ENCODE measurements around the gene LMF1. TPM values are rescaled to one million over a fixed set of nuclear protein-coding genes. Genes with fewer than 3 reads are reported as not detected.
"Not testable (repeated sequence)": the region's sequence is repeated elsewhere in the genome, so short reads cannot be mapped to it uniquely, and the experiment has no call there.

LMF1 gene
- total RNA-seq, 2 experiments from 2014 or later, result 21.3 to 22.6 TPM

GRCh38 chr16:870856-871561 is 99.8 kb downstream of the LMF1 start:
- Mint-ChIP-seq H3K27me3 (no peaks in the 10 kb centered on the region), H3K27ac (no peak overlapping the region), H3K4me1 (no peaks in the 10 kb centered on the region), H3K4me3 (no peak overlapping the region), H3K9me3 (no peaks in the 10 kb centered on the region), H3K36me3 (ENCODE audit: low read depth) (no peaks in the 10 kb centered on the region)
- POLR2A ChIA-PET, result no interaction called here
- no peak for DNase-seq
- CTCF ChIA-PET, result no interaction called here

DNA sequence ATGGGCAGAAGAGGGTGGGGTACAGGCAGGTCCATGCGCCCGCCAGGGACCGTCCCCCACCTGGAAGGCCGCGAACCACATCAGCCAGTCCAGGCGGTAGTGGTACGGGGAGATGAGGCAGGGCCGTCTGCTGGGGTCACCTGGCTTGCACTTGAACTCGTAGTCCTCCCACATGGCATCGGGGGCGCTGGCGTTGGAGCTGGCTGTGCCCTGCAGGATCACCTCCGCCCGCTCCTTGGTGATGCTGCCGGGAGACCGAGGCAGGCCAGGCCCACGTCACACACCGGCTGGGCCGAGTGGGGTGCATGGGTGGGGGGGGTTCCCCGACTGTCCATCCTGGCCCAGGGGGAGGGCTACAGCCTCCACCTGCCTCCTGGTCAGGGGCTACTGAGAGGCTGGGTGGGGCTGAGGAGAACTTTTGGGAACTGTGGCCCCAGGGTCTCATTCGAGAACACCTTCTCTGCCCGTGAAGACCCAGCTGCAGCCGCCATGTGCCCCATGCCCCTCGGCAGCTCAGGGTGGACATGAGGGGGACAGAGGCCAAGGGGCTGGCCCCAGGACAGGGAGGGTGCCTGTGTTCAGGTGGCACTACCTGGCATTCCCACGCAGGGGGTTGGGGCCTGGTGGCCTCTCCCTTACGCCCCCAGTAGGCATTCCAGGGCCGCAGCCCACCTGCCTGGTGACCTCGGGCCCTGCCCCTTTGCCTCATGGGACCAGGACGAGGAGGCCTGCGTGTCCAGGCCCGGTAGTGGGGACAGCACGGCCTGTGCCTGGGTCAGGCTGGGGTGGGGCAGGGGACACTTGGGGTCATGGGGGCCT is 100.8 kb downstream of the LMF1 start:
- Mint-ChIP-seq H3K9me3 (no peaks in the 10 kb centered on the region), H3K27me3 (no peaks in the 10 kb centered on the region), H3K36me3 (ENCODE audit: low read depth) (no peaks in the 10 kb centered on the region), H3K4me1 (no peaks in the 10 kb centered on the region), H3K27ac (no peak overlapping the region), H3K4me3 (no peak overlapping the region)
- ChIA-PET POLR2A (no interaction called here), CTCF (no interaction called here)
- DNase-seq, result no peak

GRCh38 chr16:868846-869822 is 101.7 kb downstream of the LMF1 start:
- ChIA-PET POLR2A (no interaction called here), CTCF (no interaction called here)
- DNase-seq, result no peak
- Mint-ChIP-seq H3K36me3 (ENCODE audit: low read depth) (no peaks in the 10 kb centered on the region), H3K27me3 (no peaks in the 10 kb centered on the region), H3K4me1 (no peaks in the 10 kb centered on the region), H3K27ac (no peak overlapping the region), H3K9me3 (no peaks in the 10 kb centered on the region), H3K4me3 (no peak overlapping the region)

DNA sequence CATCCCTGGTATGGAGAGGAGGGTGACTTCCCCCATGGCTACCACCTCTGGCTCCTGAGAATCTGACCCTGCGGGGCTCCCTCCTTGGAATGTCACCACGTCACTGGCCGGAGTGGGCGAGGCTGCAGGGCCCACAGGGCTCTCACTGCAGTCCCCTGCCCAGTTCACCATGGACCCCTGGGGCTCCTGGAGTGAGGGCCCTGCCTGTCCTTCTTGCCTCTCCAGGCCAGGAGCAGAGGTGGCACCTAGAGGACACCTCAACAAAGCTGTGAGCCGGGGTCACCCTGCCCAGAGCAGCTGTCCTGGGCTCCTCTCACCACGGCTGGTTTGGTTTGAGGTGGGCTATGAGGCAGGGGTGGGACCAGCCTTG is 102.4 kb downstream of the LMF1 start:
- Mint-ChIP-seq H3K36me3 (ENCODE audit: low read depth) (no peaks in the 10 kb centered on the region), H3K9me3 (peaks cover under 1% of the 10 kb centered on the region), H3K4me3 (no peak overlapping the region), H3K27ac (no peak overlapping the region), H3K27me3 (no peaks in the 10 kb centered on the region), H3K4me1 (no peaks in the 10 kb centered on the region)
- ChIA-PET POLR2A (no interaction called here), CTCF (no interaction called here)
- no peak for DNase-seq

- Mint-ChIP-seq H3K4me1 (no peaks in the 10 kb centered on the region), H3K27ac (no peak overlapping the region), H3K36me3 (ENCODE audit: low read depth) (no peaks in the 10 kb centered on the region), H3K4me3 (no peak overlapping the region), H3K27me3 (no peaks in the 10 kb centered on the region), H3K9me3 (peaks cover 2% of the 10 kb centered on the region)
- ChIA-PET CTCF (no interaction called here), POLR2A (no interaction called here)
- no peak for DNase-seq
Measured at GRCh38 chr16:867421-868385, 103.1 kb downstream of the LMF1 start.

- Mint-ChIP-seq H3K36me3 (ENCODE audit: low read depth) (no peaks in the 10 kb centered on the region), H3K9me3 (peaks cover 2% of the 10 kb centered on the region), H3K27me3 (no peaks in the 10 kb centered on the region), H3K4me1 (no peaks in the 10 kb centered on the region), H3K27ac (no peak overlapping the region), H3K4me3 (no peak overlapping the region)
- ChIA-PET CTCF (no interaction called here), POLR2A (no interaction called here)
- no peak for DNase-seq
Measured at GRCh38 chr16:866252-866896, 104.4 kb downstream of the LMF1 start.

DNA sequence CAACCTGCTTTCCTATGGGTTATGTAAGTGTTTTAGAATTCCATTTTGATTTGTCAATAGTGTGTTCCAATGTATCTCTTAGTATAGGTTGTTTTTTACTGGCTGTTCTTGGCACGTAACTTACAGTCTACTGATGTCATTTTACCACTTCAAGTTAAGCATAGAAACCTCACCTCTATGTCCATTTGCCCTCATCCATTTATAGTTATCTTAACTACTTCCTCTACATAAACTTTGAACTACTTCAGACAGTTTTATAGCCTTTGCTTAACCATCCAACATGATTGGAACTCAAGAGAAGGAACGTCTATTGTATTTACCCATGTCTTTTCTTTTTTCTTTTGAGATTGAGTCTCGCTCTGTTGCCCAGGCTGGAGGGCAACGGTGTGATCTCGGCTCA is 105.8 kb downstream of the LMF1 start:
- CTCF ChIA-PET, result no interaction called here
- Mint-ChIP-seq H3K4me3 (no peak overlapping the region), H3K9me3 (peaks cover 5% of the 10 kb centered on the region), H3K27ac (no peak overlapping the region), H3K27me3 (no peaks in the 10 kb centered on the region), H3K36me3 (ENCODE audit: low read depth) (peaks cover 6% of the 10 kb centered on the region), H3K4me1 (no peaks in the 10 kb centered on the region)
- no peak for DNase-seq
- POLR2A ChIA-PET, result no interaction called here

- H3K9me3 Mint-ChIP-seq, result peaks cover 10% of the 10 kb centered on the region
- no peak overlapping the region for H3K27ac Mint-ChIP-seq
- ChIA-PET POLR2A (no interaction called here), CTCF (no interaction called here)
- DNase-seq, result no peak
- H3K27me3 Mint-ChIP-seq, result no peaks in the 10 kb centered on the region
- no peak overlapping the region for H3K4me3 Mint-ChIP-seq
- no peaks in the 10 kb centered on the region for H3K4me1 Mint-ChIP-seq
- peaks cover 12% of the 10 kb centered on the region for H3K36me3 Mint-ChIP-seq (ENCODE audit: low read depth)
Measured at GRCh38 chr16:861446-861845, 109.3 kb downstream of the LMF1 start.

DNA sequence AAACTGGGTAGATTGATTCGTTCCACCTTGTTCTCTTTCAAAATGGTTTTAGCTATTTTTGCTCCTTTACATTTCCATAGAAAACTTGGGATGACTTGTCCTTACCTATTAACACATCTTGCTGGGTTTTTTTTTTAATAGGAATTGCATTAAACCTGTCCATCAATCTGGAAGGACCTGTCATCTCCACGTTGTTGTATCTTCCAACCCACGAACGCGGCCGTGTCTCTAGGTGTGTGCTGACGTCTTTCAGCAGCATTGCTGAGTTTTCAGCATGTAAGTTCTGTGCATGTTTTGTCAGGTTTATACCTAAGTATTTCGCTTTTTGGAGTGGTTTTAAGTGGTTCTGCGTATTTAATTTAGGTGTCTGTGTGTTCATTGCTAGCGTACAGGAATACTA is 109.9 kb downstream of the LMF1 start:
- DNase-seq, result no peak
- ChIA-PET POLR2A (no interaction called here), CTCF (no interaction called here)
- Mint-ChIP-seq H3K27me3 (no peaks in the 10 kb centered on the region), H3K4me3 (no peak overlapping the region), H3K27ac (no peak overlapping the region), H3K4me1 (no peaks in the 10 kb centered on the region), H3K9me3 (peaks cover 10% of the 10 kb centered on the region), H3K36me3 (ENCODE audit: low read depth) (peaks cover 12% of the 10 kb centered on the region)

GRCh38 chr16:858971-859370 is 111.8 kb downstream of the LMF1 start:
- CTCF ChIA-PET, POLR2A ChIA-PET, H3K27ac Mint-ChIP-seq, H3K27me3 Mint-ChIP-seq, H3K4me1 Mint-ChIP-seq, H3K4me3 Mint-ChIP-seq, DNase-seq: not testable (repeated sequence)
- H3K36me3 Mint-ChIP-seq (ENCODE audit: low read depth), result peaks cover 14% of the 10 kb centered on the region
- peaks cover 12% of the 10 kb centered on the region for H3K9me3 Mint-ChIP-seq

DNA sequence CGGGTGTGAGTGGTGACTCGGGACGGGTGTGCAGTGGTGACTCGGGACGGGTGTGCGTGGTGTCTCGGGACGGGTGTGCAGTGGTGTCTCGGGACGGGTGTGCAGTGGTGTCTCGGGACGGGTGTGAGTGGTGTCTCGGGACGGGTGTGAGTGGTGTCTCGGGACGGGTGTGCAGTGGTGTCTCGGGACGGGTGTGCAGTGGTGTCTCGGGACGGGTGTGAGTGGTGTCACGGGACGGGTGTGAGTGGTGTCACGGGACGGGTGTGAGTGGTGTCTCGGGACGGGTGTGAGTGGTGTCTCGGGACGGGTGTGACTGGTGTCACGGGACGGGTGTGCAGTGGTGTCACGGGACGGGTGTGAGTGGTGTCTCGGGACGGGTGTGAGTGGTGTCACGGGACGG is 112.3 kb downstream of the LMF1 start:
- DNase-seq, H3K27me3 Mint-ChIP-seq, H3K4me1 Mint-ChIP-seq, H3K4me3 Mint-ChIP-seq, CTCF ChIA-PET, H3K27ac Mint-ChIP-seq, POLR2A ChIA-PET: not testable (repeated sequence)
- H3K9me3 Mint-ChIP-seq, result peaks cover 12% of the 10 kb centered on the region
- H3K36me3 Mint-ChIP-seq (ENCODE audit: low read depth), result peaks cover 17% of the 10 kb centered on the region

- H3K27me3 Mint-ChIP-seq, result no peaks in the 10 kb centered on the region
- no peak overlapping the region for H3K27ac Mint-ChIP-seq
- peaks cover 19% of the 10 kb centered on the region for H3K36me3 Mint-ChIP-seq (ENCODE audit: low read depth)
- ChIA-PET CTCF (no interaction called here), POLR2A (no interaction called here)
- no peak for DNase-seq
- H3K4me1 Mint-ChIP-seq, result no peaks in the 10 kb centered on the region
- no peak overlapping the region for H3K4me3 Mint-ChIP-seq
- peaks cover 10% of the 10 kb centered on the region for H3K9me3 Mint-ChIP-seq
Measured at GRCh38 chr16:856811-857210, 114.0 kb downstream of the LMF1 start.

All from activated CD4-positive, alpha-beta memory T cell treated with anti-CD3 and anti-CD28 coated beads, Interleukin-2, amount 10 ng/mL, durations not matched to agents 7 days and 5 days (primary cell).